GM21825 (cell line): Measurements from ENCODE around the gene C2orf68.
"Not testable (repeated sequence)": the region's sequence is repeated elsewhere in the genome, so short reads cannot be mapped to it uniquely, and the experiment has no call there.

Experiments
- ATAC-seq: cut with Tn5 transposase; IDR thresholded peaks from one replicate; pipeline ENCODE4 v1.9.1; 2021; ENCODE audit warnings: mild to moderate bottlenecking, moderate library complexity; ENCODE audit not compliant: unreplicated experiment

Gene C2orf68

GRCh38 chr2:85583667-85584353, 28.1 kb downstream of the C2orf68 start:
- ATAC-seq = no peak

- no peak for ATAC-seq
Measured at GRCh38 chr2:85582492-85582891, 29.4 kb downstream of the C2orf68 start.

- no peak for ATAC-seq
Measured at GRCh38 chr2:85580206-85580605, 31.7 kb downstream of the C2orf68 start.

- no peak for ATAC-seq
Measured at GRCh38 chr2:85579266-85579935, 32.5 kb downstream of the C2orf68 start.

DNA sequence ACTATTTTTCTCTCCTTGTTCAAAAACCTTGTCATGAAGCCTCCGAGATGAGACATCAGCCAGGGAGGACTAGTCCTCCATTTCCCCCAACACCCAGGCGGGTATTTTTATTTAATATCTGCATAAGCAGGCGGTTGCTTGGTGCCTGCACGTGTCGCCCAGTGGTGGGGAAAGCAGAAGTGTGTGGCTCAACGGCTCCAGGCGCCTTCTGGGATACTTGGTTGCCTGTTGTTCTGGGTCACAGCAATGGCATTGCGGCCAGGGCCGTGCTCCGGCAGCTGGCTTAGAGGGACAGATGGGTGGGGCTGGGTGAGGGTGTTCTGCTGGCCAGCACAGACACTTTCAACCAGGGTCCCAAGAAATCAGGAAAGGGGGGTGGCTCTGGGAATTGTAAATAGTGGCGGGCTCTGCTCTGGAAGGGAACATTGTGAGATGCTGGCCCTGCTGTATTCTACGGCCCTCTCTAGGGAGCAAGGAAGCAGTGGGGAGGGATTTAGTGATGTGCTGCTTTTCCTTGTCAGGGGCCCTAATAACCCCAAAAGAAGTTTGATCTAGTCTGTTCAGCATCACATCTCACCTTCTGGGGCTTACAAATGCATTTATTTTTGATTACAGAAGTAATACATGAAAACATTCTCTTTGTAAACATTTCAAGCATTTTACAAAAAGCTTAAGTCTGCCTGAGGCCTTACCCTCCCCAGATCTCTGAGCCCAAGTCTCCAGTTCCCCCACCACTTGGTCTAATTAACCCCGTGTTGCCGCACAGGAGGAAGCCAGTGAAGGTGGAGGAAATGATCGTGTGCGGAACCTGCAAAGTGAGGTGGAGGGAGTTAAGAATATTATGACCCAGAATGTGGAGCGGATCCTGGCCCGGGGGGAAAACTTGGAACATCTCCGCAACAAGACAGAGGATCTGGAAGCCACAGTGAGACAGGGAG, 33.4 kb downstream of the C2orf68 start:
- ATAC-seq = peak; percentile 46

GRCh38 chr2:85577386-85578242, 34.3 kb downstream of the C2orf68 start, which contains the start of gene VAMP8:
TSS of gene VAMP8 (plus strand) at chr2:85577586. CDS start at chr2:85577647, 61 bp downstream.
- ATAC-seq = peak; percentile 60

DNA sequence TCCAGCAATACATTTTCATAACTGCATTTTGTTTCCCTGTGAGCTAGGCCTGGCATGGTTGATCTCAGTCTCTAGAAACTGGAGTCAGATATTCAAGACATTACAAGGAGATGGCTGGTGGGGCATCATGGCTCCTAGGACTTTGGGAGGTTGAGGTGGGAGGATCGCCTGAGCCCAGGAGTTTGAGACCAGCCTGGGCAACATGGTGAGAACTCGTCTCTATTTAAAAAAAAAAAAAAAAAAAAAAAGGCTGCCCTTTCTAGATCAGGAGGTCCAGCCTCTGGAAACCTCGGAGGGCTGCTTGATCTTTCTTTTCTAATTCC, 34.8 kb downstream of the C2orf68 start:
- no peak for ATAC-seq

GRCh38 chr2:85575739-85576138, 36.1 kb downstream of the C2orf68 start:
- no peak for ATAC-seq

DNA sequence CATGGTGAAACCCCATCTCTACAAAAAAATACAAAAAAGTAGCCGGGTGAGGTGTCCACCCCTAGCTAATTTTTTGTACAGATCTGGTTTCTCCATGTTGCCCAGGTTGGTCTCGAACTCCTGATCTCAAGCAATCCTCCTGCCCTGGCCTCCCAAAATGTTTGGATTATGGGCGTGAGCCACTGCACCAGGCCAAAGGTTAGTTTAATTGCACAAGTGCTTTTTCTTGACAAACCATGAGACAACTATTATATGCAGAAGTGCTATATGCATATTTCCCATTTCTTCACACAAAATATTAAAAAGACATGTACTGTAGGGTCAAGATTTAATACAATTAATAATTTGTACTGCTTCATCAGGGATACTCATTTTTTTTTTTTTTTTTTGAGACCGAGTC, 45.6 kb downstream of the C2orf68 start:
- no peak for ATAC-seq

- no peak for ATAC-seq
Measured at GRCh38 chr2:85564144-85564563, 47.7 kb downstream of the C2orf68 start.

DNA sequence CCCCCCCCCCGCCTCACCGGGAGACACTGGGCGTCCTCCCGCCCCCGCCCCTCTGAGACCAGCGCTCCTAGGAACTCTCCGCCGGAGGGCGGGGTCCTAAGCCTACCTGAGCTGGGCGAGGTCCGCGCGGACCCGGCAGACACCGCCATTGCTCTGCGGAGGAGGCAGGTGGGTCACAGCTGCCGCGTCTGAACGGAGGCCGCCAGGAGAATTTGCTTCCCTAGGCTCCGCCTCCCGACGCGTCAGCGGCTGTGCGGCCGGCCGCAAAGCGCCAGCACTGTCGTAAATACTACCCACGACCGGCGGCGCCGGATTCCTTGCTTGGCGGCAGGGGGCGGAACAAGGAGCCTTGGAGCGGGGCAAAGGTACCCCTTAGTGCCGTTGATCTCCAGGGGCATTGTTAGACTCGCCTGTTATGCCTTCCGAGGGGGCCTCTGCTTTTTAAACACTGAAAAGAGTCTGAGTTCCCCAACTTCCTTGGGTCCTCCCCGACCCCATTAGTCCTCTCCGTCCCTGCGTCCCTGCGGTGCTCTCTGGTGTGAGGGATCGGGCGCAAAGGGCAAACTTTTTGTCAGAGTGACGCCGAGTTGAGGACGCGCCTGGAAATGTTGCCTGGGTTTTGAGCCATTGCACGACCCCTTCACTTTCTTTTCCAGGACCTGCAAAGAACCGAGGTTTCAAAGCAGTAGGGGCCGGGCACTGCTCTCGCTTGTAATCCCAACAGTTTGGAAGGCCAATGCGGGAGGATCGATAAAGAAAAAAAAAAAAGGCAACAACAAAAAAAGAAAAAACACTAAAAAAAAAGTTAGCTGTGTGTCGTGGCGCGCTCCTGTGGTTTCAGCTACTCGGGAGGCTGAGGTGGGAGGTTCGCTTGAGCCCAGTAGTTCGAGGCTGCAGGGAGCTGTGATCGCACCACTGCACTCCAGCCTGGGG, 50.3 kb downstream of the C2orf68 start, which contains the start of gene GGCX:
GGCX (minus strand) TSS at position 214 of the 933 bp plus-strand sequence; CDS start at position 149, 65 bp downstream.
- peak; percentile 91 for ATAC-seq

GRCh38 chr2:85560812-85561279, 51.0 kb downstream of the C2orf68 start:
- ATAC-seq = peak; percentile 12

GRCh38 chr2:85560403-85560726, 51.5 kb downstream of the C2orf68 start:
- ATAC-seq = not testable (repeated sequence)

- ATAC-seq = no peak
Measured at GRCh38 chr2:85558160-85558559, 53.7 kb downstream of the C2orf68 start.

- ATAC-seq = no peak
Measured at GRCh38 chr2:85557130-85557529, 54.7 kb downstream of the C2orf68 start.
